GM21576 (cell line): ENCODE data around the gene IL7R.

Source experiments
- ATAC-seq: cut with Tn5 transposase; IDR thresholded peaks from one replicate; pipeline ENCODE4 v1.9.1; 2021; ENCODE audit warnings: mild to moderate bottlenecking, moderate library complexity; ENCODE audit not compliant: unreplicated experiment

IL7R gene, protein sequence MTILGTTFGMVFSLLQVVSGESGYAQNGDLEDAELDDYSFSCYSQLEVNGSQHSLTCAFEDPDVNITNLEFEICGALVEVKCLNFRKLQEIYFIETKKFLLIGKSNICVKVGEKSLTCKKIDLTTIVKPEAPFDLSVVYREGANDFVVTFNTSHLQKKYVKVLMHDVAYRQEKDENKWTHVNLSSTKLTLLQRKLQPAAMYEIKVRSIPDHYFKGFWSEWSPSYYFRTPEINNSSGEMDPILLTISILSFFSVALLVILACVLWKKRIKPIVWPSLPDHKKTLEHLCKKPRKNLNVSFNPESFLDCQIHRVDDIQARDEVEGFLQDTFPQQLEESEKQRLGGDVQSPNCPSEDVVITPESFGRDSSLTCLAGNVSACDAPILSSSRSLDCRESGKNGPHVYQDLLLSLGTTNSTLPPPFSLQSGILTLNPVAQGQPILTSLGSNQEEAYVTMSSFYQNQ

DNA sequence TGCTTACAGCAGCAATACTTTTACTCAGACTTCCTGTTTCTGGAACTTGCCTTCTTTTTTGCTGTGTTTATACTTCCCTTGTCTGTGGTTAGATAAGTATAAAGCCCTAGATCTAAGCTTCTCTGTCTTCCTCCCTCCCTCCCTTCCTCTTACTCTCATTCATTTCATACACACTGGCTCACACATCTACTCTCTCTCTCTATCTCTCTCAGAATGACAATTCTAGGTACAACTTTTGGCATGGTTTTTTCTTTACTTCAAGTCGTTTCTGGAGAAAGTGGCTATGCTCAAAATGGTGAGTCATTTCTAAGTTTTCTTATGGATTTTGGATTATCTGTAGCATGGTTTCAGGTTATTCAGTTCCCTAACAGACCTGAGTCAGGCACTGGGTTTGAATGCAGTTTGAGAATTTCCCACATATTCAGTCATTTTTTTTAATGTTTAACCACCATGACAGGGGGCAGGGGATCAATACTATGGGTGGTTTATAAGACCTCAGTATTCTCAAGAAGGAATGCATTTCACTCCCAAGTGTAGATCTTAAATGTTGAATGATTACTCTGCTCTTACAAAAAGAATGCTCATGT lies at the start of gene IL7R:
Gene IL7R (plus strand): TSS at position 127 of the 587 bp plus-strand sequence. CDS start 87 bp downstream, at position 214.
- ATAC-seq, result no peak

DNA sequence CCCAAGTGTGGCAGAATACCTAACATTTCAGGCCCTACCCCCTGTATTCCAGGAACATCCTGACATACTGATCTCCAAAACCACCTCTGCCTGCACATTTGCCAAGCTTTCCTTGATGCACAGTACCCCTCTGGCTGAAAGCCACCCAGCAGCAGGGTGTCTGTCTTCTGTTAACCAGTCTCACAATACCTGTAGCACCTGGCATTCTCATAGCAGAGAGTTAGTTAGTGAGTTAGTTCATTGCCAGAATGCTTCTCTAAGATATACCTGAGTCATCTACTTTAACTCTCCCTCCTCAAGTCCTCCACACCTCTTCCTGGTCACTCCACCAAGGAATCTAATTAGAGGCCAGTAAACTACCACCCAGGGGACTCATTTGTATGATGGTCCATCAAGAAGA lies 46.1 kb upstream of the IL7R start:
- no peak for ATAC-seq

DNA sequence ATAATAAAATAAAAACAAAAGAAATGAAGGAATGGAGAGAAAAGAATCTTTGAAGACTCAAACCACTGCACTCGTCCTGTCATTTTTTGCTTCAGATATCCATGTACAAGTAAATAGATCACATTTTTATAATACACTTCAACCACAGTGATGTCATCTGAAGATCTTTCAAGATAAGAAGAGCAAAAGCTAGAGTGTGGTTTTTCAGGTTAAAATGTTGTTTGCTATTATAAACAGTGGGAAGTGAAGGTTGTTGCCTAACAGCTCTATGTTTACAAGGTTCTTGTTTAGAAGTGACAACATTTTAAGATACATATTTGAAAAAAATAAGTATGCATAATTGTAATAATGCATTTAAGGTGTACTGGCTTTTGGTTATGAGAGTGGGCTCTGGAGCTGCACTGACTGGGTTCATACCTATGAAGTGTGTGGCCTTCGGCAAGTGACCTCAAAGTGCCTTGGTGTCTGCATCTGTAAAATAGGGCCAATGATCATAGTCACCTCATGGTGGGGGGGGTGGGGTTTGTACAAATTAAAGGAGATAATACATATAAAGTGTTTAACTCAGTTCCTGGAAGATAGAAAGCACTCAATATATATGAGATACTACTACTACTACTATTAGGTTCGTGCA lies 45.5 kb upstream of the IL7R start:
- ATAC-seq, result no peak

DNA sequence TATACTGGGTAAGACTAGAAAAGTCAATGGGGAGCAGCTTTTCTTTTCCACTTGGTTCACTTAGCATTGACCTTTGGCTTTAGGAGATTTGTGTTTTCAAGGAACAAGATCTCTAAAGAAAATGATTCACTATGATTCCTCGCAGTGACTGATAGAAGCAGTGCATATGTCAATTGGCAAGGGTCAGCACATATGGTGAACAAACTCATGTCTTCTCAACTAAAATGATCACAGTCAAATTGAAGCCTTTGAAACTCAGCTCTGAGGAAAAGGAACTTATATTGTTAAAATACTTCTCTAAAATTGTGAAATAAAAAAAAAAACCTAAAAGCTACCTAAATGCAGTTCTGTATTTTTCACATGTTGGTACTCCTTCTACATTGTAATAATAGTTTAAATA lies 43.2 kb upstream of the IL7R start:
- no peak for ATAC-seq

DNA sequence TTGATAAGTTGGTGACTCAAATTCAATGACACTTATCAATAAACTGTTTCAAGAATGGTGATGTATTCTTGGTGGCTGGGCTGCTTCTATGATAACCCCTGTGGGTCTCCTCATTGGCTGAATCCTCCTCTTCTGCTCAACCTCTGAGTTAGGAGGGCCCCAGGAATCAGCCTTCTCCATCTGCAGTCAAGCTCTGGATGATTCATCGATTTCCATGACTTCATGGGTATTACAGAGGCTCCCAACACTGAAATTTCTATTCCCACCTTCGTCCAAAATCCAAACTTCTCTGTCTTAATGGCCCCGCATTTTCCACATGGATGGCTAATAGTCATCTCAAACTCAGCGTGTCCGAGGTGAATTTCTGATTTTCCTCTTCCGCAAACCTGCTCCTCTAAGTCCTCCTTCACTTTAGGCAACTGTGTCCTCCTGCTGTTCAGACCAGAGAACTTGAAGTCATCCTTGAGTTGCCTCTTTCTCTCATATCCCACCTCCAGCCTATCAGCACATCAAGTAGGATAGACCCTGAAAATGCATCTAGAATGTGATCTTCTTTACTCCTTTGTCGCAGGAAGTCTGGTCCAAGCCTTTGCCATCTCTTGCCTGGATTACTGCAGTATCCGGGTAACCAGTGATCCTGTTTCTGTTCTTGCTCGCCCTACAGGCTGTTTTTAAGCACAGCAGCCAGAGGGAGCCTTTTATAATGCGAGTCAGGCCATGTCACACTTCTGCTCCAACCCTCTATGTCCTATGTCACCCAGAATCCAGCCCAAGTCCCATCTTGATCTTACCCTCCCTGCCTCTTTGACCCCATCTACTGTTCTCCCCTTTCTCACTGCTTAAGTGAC lies 41.4 kb upstream of the IL7R start:
- ATAC-seq, result peak; percentile 75

DNA sequence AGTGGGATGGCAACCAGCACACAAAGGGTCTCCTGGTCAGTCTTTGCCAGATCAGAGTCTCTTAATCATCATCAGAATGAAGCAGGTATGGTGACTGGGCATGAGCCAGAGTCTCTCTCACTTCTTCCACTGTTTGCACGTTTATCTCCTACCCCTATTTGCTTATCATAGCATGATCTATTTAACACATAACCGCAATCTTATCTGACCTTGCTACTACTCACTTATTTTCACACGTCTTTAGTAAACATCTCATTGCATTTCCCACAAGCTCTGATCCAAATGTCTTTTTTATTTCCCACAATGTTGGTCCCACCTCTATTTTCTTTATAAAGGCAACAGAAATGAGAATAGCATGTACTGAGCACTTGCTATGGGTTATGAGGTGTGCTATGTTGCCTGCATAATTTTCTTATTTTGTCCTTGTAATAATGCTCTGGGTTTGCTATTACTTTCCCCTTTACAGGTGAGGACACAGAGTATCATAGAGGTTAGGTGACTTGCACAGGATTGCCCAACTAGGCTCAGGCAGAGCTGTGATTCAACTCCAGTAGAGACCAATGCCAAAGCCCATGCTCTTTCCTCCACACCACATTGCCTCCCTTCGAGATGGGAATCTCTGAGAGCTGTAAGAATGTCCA lies 39.7 kb upstream of the IL7R start:
- no peak for ATAC-seq

DNA sequence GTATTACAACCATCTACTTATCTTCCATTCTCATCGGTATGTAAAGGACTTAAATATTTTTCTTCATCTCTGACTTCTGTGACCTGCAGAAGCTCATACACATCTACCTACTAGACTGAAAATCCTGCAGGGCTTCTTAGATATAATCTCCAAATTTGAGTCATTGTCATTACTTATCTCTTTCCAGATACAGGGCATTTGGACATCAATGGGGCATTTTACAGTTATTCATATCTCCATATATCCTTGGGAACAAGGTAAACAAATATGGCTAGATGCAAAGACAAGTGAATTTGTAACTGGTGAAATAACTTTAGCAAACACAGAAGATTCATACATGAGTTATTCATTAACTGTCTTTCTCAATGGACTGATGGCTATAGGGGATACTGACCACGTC lies 37.7 kb upstream of the IL7R start:
- ATAC-seq, result no peak

DNA sequence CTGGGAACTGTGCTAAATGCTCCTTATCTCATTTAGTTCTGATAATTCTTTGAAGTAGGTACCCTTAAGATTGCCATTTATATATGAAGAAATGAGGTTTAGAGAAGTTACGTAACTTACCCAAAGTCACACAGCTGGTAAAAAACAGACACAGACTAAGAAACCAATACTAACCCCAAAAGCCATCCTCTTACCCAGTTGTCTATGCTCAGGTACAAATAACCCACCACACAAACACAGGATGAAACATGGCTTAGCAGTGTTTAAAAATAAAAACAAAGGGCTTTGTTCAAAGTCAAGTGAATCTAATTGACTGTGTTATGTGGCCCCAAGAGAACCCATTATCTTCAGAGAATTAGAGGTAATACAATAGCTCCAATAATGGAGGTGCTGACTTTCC lies 37.0 kb upstream of the IL7R start:
- no peak for ATAC-seq

DNA sequence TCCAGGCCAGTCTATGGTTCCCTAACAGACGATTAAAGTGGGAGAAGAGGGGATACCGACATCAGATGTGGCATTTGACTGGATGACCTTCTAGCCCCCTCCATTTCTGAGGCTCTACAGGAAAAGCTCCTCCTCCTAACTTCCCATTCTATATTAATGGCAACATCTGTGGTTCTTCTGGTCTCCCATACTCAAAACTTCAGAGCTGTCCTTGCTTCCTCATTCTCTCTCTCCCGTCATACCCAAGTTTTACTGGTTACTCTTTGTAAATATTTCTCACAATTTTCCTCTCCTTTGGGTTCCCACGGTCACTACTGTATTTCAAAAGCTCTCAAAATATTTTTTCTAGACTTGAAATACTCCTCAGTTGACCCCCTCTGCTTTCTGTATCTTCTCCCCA lies 36.0 kb upstream of the IL7R start:
- ATAC-seq, result no peak

DNA sequence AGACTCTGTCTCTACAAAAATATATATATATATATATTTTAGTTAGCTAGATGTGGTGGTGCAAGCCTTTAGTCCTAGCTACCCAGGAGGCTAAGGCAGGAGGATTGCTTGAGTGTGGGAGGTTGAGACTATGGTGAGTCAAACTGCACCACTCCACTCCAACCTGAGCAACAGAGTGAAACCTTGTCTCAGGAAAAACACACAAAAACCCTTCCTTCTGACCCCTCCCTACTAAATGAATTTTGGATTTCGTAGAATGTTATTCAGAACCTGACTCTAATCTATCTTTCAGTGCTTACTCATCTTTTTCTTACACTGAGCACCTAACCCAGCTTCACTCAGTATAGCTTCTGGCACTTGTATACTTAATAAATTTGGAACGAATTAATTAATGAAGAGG lies 35.2 kb upstream of the IL7R start:
- ATAC-seq, result no peak

DNA sequence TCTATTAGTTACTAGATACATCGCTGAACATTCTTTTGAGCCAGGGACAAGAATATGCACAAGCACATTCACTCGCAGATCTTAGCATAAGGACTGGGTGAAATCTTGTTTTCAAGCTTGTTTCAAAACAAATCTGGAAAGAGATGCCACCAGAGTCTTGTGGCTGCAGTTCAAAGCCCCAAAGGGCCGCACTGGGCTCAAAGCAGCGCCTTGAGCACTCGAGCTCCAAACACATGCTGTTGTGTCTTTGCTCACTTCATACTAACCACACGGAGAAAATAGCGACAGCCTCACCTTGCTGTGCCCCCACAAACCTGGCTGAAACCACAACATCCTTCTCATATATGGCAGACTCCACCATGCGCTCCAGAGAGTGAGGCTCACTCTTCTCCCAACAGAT lies 34.2 kb upstream of the IL7R start:
- ATAC-seq, result no peak

DNA sequence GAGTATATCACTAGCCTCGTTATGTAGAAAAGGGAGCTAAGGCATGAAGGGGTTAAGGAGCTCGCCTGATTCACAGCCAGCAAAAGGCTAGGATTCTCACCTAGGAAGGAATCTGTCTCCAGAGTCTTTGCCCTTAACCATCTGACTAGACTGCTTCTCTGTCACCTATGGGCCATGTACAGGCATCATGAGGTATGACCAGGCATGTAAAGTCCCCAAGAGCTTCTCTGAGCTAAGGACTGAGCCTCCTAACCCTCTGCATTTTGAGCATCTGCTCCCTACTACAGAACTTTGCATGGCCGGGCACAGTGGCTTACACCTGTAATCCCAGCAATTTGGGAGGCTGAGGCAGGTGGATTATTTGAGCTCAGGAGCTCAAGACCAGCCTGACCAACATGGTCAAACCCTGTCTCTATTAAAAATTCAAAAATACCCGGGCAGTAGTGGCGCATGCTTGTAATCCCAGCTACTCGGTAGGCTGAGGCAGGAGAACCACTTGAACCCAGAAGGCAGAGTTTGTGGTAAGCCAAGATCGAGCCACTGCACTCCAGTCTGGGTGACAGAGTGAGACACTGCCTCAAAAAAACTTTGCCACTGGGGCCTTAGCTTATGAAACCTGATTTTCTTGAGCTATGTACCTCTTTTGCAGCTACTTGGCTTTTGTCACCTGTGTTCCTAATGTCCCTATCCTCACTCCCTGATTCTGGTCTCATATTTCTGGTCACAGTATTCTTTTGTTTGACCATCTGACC lies 33.2 kb upstream of the IL7R start:
- ATAC-seq, result no peak

DNA sequence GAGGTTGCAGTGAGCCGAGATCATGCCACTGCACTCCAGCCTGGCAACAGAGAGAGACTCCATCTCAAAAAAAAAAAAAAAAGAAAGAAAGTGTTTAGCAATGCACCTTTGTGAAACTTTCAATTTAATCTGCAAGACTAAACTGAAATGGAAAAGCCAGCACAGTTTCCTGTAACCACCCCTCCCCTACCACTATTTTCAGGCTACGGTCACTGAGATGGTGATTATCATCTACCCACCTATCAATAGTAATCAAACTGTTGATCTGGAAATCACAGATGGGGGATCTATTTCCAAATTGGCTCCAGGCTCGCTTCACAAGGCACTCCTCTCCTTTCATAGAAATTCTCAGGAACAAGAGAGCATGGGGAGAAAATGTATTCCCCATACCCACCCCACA lies 30.6 kb upstream of the IL7R start:
- ATAC-seq, result no peak

DNA sequence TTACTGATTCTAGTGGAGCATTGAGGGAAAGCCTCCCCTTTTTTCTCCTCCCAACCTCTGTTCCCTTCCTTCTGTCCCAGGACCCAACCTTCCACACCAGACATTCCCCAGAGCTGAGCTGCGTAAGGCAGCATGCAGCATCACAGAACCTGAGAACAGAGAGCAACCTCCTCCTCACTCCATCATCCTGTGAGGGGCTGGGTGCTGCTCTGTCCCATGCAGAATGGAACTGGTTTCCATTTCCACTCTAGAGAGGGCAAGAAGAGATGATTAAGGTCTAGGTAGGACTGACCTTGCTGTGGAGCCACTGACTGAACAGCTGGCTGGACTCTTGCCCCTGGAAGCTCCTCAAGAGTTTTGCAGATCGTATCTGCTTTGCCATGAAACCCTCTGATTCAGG lies 30.1 kb upstream of the IL7R start:
- no peak for ATAC-seq

DNA sequence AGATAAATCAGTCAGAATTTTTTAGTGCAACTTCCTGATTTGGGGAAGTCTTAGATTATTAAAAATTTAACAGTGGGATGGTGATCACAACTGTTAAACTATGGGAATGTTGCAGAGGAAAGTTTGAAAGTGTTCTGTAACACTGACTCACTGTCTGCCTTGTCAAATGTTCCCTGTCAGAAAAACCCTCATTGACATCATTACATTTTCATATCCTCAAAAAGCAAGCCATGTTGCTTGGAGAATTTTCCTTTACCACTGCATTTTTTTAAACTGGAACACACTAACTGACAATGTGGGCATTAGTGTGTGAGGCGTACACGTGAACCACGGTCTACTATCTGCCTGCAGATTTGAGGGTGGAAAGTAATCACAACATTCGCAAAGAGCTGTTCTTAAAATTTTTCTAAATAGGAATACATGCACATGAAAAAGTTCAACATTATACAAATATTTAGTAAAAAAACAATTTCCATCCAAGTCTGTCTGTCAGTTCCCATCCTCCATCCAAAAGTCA lies 28.6 kb upstream of the IL7R start:
- no peak for ATAC-seq

DNA sequence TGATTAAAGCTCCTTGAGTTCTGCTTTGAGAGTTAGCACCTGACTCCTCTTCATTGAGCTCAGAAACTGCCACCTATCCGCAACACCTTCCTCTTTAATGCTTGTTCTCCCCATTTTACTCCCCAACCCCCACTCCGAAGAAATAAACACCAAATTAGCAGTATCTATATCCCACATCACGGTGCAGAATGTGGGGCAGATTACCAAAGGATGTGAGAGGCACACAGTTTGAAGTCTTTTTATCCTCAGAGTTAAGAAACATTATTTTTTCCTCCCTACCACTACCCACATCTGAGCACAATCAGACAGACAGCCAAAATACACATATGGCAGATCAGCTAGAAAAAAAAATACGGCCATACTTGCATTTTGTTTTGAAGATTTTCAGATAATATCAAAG lies 26.1 kb upstream of the IL7R start:
- ATAC-seq, result no peak

DNA sequence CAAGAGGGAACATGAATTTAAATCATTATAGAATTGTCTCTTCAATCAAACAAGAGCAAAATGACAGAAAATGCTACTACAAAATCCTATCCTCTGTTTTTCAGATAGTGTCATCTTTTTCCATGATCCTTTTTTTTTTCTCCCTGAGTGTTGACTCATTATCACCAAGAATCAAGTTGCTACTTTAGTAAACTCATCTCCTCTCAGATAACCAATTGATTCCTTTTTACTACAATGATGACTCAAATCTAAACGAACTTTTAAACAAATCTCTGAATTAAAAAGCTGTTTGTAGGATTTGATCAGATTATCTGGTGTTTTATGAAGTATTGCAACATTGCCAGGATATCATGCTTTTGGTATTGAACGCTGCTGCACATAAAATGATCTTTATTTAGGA lies 23.9 kb upstream of the IL7R start:
- ATAC-seq, result no peak

DNA sequence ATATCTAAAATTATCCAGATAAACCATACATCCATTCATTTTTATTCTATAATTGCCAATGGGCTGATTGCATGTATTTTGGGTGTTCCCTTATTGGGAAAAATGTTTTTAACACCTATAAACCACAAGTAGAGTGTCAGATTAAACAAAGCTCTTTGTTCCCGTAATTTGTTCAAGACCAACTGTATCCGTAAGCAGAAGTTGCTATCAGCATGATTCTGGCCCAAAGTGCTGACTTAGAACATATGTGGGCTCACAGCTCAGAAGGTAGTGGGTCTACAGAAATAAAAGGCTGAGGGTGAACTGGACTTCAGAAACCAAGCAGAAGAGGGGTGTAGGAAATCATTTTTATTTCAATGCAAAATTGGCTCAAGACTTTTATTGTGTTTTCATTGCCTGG lies 23.5 kb upstream of the IL7R start:
- ATAC-seq, result no peak

DNA sequence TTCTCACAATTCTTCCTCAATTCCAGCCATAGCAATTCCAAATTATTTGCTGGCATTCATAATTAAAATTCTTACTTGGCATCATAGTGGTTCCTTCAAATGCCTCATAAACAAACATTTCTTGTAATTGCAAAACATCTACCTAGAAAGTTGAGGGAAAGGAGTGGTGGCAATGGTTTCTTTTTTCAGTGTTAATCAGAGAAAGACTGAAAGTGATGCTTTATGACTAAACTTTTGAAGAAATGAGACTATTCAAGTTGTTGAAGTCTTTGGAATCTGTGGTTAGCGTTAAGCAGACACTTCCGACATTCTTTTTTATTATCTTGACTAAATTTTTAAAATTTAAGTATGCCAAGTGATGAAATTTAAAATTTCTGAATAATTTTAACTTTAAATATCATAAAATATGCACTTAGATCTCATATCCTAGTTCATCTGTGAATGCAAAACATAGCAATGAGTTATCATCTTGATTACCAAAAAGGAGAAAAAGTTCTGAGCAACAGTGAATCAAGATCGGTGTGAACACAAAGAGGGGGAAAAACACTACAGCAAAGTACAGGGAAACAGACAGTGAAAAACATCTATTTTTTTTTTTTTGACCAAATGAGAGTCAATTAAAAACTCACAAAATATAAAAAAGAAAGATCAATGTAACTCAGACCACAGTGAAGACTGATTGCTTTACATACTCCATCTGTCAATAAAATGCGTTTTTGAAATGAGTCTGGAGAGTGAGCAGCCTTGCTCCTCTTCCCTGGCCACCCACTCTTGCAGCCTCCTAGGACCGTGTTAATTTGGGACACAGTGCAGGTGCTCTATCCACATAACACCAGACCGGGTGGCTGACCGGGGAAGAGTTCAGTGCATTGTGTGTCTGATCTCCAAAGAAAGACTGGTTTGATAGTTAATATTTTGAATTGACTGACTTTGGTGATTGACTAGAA lies 20.6 kb upstream of the IL7R start:
- ATAC-seq, result no peak
